Endothelial cell of umbilical vein (primary cell): Measurements from ENCODE around the gene DNAH9. TPM values are rescaled to one million over a fixed set of nuclear protein-coding genes. Genes with fewer than 3 reads are reported as not detected.

Experiments used
- BruUV-seq: library from RNA; stranded (reverse); fragments of 400-500 nt; replicated peaks from 2 replicates; lab custom pipeline; 2021; lab: Mats Ljungman, UMichigan
- CTCF ChIA-PET: fragments of 300-600, 350-600 bp; sonication (Branson Sonifier 250); formaldehyde crosslinking; loops from one replicate; lab custom pipeline; 2021; ENCODE audit warnings: antibody characterized with exemption, inconsistent platforms; lab: Charles Lee
- POLR2A ChIA-PET: fragments of 300-600, 350-600 bp; sonication (Branson Sonifier 250); formaldehyde crosslinking; loops from one replicate; lab custom pipeline; 2021; ENCODE audit warnings: antibody characterized with exemption, inconsistent platforms; lab: Charles Lee
- DNase-seq: peaks from one replicate; pipeline ENCODE4 v3.0.0-alpha.2; 2011; ENCODE audit warnings: low read depth, low spot score
- FAIRE-seq: peaks from 2 replicates; lab custom pipeline; 2011; peaks lifted over from hg19 to GRCh38; lab: Jason Lieb, UNC
- H2AFZ ChIP-seq: 2 replicates; pipeline ENCODE4 v1.6.0; 2012; ENCODE audit warnings: low read depth, low read length, control low read depth, inconsistent platforms
- H3K27ac ChIP-seq: 2 replicates; pipeline ENCODE4 v1.5.1; 2011; ENCODE audit warnings: low read depth, mild to moderate bottlenecking, control low read depth, low read length, moderate library complexity; ENCODE audit not compliant: insufficient read depth
- H3K27me3 ChIP-seq, 2 experiments: 2 replicates each; pipeline versions ENCODE4 v1.6.0 to v1.6.1; 2011; ENCODE audit warnings: low read length in 2 of 2, mixed read lengths in 1 of 2; ENCODE audit not compliant: control insufficient read depth in 2 of 2, insufficient read depth in 2 of 2
- H3K36me3 ChIP-seq, 2 experiments: 2 replicates in 1 of 2; 3 replicates in 1 of 2; pipeline ENCODE4 v1.5.1; 2011; ENCODE audit warnings: low read length in 2 of 2, mild to moderate bottlenecking in 1 of 2, moderate library complexity in 1 of 2; ENCODE audit not compliant: control insufficient read depth in 2 of 2, insufficient read depth in 2 of 2; ENCODE audit errors: extremely low read depth in 1 of 2
- H3K4me1 ChIP-seq: 3 replicates; pipeline ENCODE4 v1.5.1; 2011; ENCODE audit warnings: mild to moderate bottlenecking, low read length; ENCODE audit not compliant: control insufficient read depth, insufficient read depth; ENCODE audit errors: extremely low read depth
- H3K4me2 ChIP-seq: 2 replicates; pipeline ENCODE4 v1.6.1; 2011; ENCODE audit warnings: low read length, control low read depth, mixed read lengths; ENCODE audit not compliant: insufficient read depth
- H3K4me3 ChIP-seq, 3 experiments: fragments of 200-600 bp in 1 of 3; sonication (generic), shearing (Covaris generic) in 1 of 3; replicated peaks in 1 of 3; 2 replicates each; pipeline ENCODE4 v1.5.1; 2011 to 2016; ENCODE audit warnings: control low read depth in 3 of 3, low read length in 3 of 3, mild to moderate bottlenecking in 2 of 3, inconsistent platforms in 1 of 3, low read depth in 1 of 3, moderate library complexity in 1 of 3; ENCODE audit not compliant: insufficient read depth in 1 of 3
- H3K79me2 ChIP-seq: 2 replicates; pipeline ENCODE4 v1.6.0; 2012; ENCODE audit warnings: low read length, inconsistent platforms; ENCODE audit not compliant: control insufficient read depth, insufficient read depth
- H3K9ac ChIP-seq: replicated peaks from 2 replicates; pipeline ENCODE3; 2011; ENCODE audit warnings: low read length, control low read depth; ENCODE audit not compliant: insufficient read depth; ENCODE audit errors: extremely low read depth
- H3K9me1 ChIP-seq: replicated peaks from 3 replicates; pipeline ENCODE4 v1.6.0; 2011; ENCODE audit warnings: mild to moderate bottlenecking, low read length; ENCODE audit not compliant: control insufficient read depth, insufficient read depth; ENCODE audit errors: extremely low read depth
- H3K9me3 ChIP-seq: replicated peaks from 2 replicates; pipeline ENCODE4 v1.5.1; 2012; ENCODE audit warnings: low read length, inconsistent platforms; ENCODE audit not compliant: control insufficient read depth, insufficient read depth
- H4K20me1 ChIP-seq: replicated peaks from 2 replicates; pipeline ENCODE3; 2011; ENCODE audit warnings: mild to moderate bottlenecking, low read length; ENCODE audit not compliant: control insufficient read depth, insufficient read depth; ENCODE audit errors: extremely low read depth
- EZH2 ChIP-seq: IDR thresholded peaks from 2 replicates; pipeline ENCODE4 v1.6.1; 2012; ENCODE audit warnings: borderline replicate concordance, low read depth, mild to moderate bottlenecking, moderate library complexity, low read length, inconsistent platforms; ENCODE audit not compliant: severe bottlenecking
- FOS ChIP-seq: IDR thresholded peaks from 2 replicates; pipeline ENCODE4 v1.6.1; 2011; ENCODE audit warnings: mild to moderate bottlenecking, low read length, moderate library complexity, borderline replicate concordance; ENCODE audit not compliant: insufficient read depth
- GATA2 ChIP-seq: IDR thresholded peaks from 2 replicates; pipeline ENCODE4 v1.7.0; 2011; ENCODE audit warnings: low read depth, mild to moderate bottlenecking, moderate library complexity, mixed read lengths, low read length; ENCODE audit not compliant: insufficient read length, insufficient read depth
- JUN ChIP-seq: IDR thresholded peaks from 2 replicates; pipeline ENCODE4 v1.6.1; 2011; ENCODE audit warnings: borderline replicate concordance, low read depth; ENCODE audit not compliant: insufficient read length, insufficient read depth
- MAX ChIP-seq: IDR thresholded peaks from 2 replicates; pipeline ENCODE4 v1.6.1; 2011; ENCODE audit not compliant: insufficient read depth, insufficient read length
- MYC ChIP-seq: IDR thresholded peaks from one replicate; pipeline ENCODE4 v1.6.1; 2011; ENCODE audit warnings: mild to moderate bottlenecking, low read depth, low read length
- POLR2A ChIP-seq: IDR thresholded peaks from 2 replicates; pipeline ENCODE4 v1.6.1; 2012; ENCODE audit warnings: low read depth, mild to moderate bottlenecking, control low read depth, low read length
- POLR2AphosphoS5 ChIP-seq: IDR thresholded peaks from 2 replicates; pipeline ENCODE4 v1.6.1; 2012; ENCODE audit warnings: low read depth, mild to moderate bottlenecking, control low read depth, low read length, moderate library complexity; ENCODE audit not compliant: insufficient read depth
- dilution Hi-C: fragments of 300-500 bp; cut with MboI; formaldehyde crosslinking; loops from one replicate; pipeline ENCODE4 v1.15.0; 2019; ENCODE audit warnings: low sequenced_read_pairs; ENCODE audit not compliant: extremely low pct_ligation_motif_present
- intact Hi-C: fragments of 100-400 bp; cut with micrococcal nuclease; formaldehyde crosslinking; loops from one replicate; pipeline ENCODE4 v1.10.0; 2022
- polyA plus RNA-seq, 4 experiments: library from polyadenylated mRNA; depleted of rRNA in 3 of 4; stranded (reverse) in 3 of 4; unstranded in 1 of 4; fragments of >200 nt; gene quantifications; 2 replicates each; pipeline versions ENCODE4 v1.2.1 to v1.2.3, GENCODE V29; 2011 to 2012; ENCODE audit warnings: missing spikeins in 1 of 4
- total RNA-seq: library from RNA; stranded (reverse); gene quantifications from 2 replicates; pipeline ENCODE4 v1.2.3, GENCODE V29; 2021
- TF ChIP-seq, protein P1 (sequence below), 2 donors: IDR thresholded peaks; 1 replicate in 1 of 2; 2 replicates in 1 of 2; pipeline ENCODE4 v1.5.1; 2011; ENCODE audit warnings: low read length in 2 of 2, mild to moderate bottlenecking in 2 of 2, moderate library complexity in 2 of 2, control low read depth in 1 of 2, inconsistent platforms in 1 of 2, low read depth in 1 of 2; ENCODE audit not compliant: insufficient read depth in 1 of 2; ENCODE audit errors: extremely low read depth in 1 of 2

The DNAH9 gene
- total and polyA plus RNA-seq, 2 donors (not counting 3 experiments of a cell fraction or from before 2014, with no cell fraction given), result not detected

- Histone ChIP-seq H3K27ac (no peak overlapping the region), H3K9ac (no peak overlapping the region), H3K27me3 (no peaks in the 10 kb centered on the region), H4K20me1 (no peaks in the 10 kb centered on the region), H3K4me3 (no peak overlapping the region), H3K9me3 (peaks cover 5% of the 10 kb centered on the region), H3K79me2 (no peaks in the 10 kb centered on the region), H3K9me1 (no peaks in the 10 kb centered on the region), H3K36me3 (no peaks in the 10 kb centered on the region), H2AFZ (no peak overlapping the region), H3K4me1 (no peaks in the 10 kb centered on the region), H3K4me2 (no peak overlapping the region)
- dilution Hi-C loops (no loop called here), intact Hi-C loops (no loop called here)
- CTCF ChIA-PET, result no interaction called here
- no peak for FAIRE-seq
- BruUV-seq, result no TSS peak
- TF ChIP-seq MYC (no peak), POLR2A (no peak), MAX (no peak), POLR2AphosphoS5 (no peak), GATA2 (no peak), EZH2 (no peak), FOS (no peak), JUN (no peak)
- TF ChIP-seq, protein P1, sequence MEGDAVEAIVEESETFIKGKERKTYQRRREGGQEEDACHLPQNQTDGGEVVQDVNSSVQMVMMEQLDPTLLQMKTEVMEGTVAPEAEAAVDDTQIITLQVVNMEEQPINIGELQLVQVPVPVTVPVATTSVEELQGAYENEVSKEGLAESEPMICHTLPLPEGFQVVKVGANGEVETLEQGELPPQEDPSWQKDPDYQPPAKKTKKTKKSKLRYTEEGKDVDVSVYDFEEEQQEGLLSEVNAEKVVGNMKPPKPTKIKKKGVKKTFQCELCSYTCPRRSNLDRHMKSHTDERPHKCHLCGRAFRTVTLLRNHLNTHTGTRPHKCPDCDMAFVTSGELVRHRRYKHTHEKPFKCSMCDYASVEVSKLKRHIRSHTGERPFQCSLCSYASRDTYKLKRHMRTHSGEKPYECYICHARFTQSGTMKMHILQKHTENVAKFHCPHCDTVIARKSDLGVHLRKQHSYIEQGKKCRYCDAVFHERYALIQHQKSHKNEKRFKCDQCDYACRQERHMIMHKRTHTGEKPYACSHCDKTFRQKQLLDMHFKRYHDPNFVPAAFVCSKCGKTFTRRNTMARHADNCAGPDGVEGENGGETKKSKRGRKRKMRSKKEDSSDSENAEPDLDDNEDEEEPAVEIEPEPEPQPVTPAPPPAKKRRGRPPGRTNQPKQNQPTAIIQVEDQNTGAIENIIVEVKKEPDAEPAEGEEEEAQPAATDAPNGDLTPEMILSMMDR (IDR thresholded peaks at IDR 0.05; ENCODE audit: extremely low read depth in 1 of 2, insufficient read depth in 1 of 2, low read depth in 1 of 2, low read length in 2 of 2), result no peak
- DNase-seq, result no peak
- POLR2A ChIA-PET, result no interaction called here
Observed at GRCh38 chr17:11720816-11721215, 122.5 kb downstream of the DNAH9 start.
